NCI-H128 (cell line): ENCODE results near the gene TP53TG3C.
"Not testable (repeated sequence)": the region's sequence is repeated elsewhere in the genome, so short reads cannot be mapped to it uniquely, and the experiment has no call there.

ENCODE experiments used
- DNase-seq: peaks from one replicate; lab custom pipeline; 2025; ENCODE audit not compliant: unreplicated experiment; lab: John Stamatoyannopoulos, UW

Gene TP53TG3C

GRCh38 chr16:33193926-33194325 is at the start of gene TP53TG3C:
TP53TG3C (plus strand) TSS chr16:33194226; CDS start chr16:33194294, 68 bp downstream.
- DNase-seq, result not testable (repeated sequence)
